GM04503 (cell line): ENCODE data around the gene ELP4.

Experiments
- DNase-seq: peaks from one replicate; pipeline ENCODE4 v3.0.0-alpha.2; 2012; ENCODE audit warnings: low read depth

The ELP4 gene

DNA sequence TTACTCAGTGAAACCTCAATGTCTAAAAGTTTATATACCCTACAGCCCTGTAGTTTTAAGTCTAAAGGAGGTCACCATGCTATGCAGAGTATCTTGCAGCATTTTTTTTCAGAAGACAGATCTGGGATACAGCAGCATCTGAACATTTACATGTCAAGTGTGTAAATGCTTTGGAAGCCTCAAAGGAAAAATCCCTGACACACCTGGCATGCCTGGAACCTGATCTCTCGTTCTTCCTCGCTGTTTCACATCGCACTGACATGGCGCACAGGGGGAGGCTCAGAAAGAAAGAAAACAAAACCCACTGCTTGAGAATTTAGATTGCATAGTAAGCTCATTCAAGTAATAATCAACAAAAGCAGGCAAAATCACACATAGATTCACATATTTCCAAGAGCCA is 270.5 kb downstream of the ELP4 start:
- DNase-seq = no peak

- no peak for DNase-seq
Measured at GRCh38 chr11:31780480-31780971, 271.0 kb downstream of the ELP4 start.

DNA sequence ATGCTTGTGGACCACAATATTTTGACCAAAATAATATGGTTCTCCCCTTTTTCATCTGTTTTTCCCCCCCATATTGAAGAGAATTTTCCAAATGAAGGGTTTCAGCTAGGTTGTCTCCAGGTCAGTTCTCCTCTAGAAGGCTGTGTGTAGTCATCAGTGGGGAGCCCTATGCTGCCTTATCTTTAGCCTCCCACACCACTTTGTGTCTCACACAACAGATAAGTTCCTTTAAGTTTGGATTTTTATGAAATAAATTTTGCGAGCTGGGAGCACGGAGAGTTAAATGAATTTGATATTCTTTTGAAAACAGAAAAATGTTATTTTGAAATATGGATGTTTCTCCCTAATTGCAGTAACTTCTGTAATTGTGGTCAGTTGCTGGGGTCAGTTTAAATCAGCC is 272.7 kb downstream of the ELP4 start:
- DNase-seq = no peak

GRCh38 chr11:31783252-31783651 is 273.7 kb downstream of the ELP4 start:
- DNase-seq = no peak

DNA sequence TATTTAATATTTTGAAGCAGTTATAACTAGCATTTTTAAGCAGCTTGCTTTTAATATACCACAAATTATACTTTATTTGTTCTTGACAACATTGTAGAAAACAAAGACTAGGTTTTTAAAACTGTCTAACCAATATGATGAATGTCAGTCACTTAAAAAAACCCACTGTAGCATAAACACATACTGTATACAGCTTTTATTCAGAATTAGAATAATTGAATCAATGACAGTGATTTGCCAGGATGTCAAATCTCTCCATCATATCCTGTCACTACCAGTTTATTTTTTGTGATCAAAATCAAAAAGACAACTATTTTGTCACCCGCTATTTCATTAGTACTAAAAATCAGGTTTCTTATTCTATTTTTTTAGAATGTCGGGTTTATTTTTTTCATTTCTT is 275.0 kb downstream of the ELP4 start:
- no peak for DNase-seq

GRCh38 chr11:31786996-31787685 is 277.6 kb downstream of the ELP4 start:
- no peak for DNase-seq

GRCh38 chr11:31788085-31788484 is 278.5 kb downstream of the ELP4 start:
- DNase-seq = no peak

GRCh38 chr11:31790649-31791048 is 281.1 kb downstream of the ELP4 start:
- no peak for DNase-seq

GRCh38 chr11:31792036-31792435 is 282.5 kb downstream of the ELP4 start:
- no peak for DNase-seq

DNA sequence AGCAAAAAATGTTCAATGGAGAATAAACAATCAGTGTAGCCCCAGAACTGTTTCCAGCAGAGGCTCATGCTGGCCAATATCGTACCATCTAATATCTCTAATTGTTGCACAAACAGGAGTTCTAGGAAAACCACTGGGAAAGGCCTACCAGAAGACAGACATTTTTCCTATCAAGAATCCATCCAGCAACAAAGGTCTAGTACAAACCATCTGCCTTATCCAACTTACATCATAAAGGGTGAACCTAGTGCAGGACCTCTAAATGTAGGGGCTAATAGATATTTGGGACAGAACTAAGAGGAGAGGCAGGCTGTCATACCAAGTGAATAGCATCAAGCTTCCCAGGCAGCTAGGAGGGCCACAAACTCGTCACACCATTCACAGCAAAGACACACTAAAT is 282.9 kb downstream of the ELP4 start:
- no peak for DNase-seq

DNA sequence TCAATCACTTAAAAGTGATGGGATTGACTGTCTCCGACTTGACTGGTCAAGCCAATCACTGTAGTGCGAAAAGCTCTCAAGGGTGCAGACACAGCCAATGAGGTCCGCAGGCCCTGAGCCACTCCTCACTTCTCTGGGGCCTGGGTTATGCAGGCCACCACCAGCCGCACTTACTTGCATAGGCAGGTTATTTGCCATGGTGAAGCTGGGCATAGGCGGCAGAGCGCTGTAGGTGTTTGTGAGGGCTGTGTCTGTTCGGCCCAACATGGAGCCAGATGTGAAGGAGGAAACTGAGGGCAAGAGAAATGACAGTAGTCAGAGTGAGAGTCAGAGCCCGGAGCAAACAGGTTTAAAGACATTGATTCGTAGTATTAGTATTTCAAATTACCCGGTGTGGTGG is 283.7 kb downstream of the ELP4 start:
- no peak for DNase-seq

GRCh38 chr11:31794548-31794947 is 285.0 kb downstream of the ELP4 start:
- DNase-seq = no peak

DNA sequence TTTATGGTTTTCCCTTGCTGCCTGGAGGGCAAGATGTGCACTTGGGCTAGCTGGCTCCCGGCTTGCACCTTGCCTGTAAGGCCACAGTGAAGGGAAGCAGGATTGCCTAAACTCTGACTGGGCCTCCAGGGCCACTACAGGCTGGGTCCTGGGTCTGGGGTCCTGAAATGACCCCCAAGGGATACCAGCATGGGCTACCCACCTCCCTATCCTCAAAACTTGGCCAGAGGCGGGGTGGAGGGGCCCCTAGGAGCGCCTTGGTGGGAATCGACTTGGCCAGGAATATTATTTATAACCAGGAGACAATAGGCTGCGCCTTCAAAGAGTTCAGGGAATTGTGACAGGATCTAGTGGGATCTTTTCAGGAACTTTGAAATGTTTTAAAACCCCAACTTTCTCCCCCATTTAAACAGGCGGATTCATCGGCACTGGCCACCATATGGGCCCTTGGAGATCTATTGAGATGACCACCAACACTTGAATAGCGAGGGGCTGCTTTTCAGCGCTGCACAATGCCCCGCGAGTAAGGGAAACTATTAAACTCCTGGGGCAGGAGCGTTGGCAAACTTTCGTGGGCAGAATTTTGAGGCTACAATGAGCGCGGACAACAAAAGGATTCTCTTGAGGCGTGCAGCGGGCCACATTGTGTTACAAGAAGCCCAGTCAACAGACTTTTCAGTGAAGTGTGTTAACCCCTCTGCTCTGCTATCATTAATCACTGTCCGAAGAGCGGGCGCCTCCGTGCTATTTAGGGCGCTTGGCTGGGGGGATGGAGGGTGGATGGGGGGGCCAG is 286.3 kb downstream of the ELP4 start:
- DNase-seq = no peak

- no peak for DNase-seq
Measured at GRCh38 chr11:31796499-31797189, 287.1 kb downstream of the ELP4 start.

DNA sequence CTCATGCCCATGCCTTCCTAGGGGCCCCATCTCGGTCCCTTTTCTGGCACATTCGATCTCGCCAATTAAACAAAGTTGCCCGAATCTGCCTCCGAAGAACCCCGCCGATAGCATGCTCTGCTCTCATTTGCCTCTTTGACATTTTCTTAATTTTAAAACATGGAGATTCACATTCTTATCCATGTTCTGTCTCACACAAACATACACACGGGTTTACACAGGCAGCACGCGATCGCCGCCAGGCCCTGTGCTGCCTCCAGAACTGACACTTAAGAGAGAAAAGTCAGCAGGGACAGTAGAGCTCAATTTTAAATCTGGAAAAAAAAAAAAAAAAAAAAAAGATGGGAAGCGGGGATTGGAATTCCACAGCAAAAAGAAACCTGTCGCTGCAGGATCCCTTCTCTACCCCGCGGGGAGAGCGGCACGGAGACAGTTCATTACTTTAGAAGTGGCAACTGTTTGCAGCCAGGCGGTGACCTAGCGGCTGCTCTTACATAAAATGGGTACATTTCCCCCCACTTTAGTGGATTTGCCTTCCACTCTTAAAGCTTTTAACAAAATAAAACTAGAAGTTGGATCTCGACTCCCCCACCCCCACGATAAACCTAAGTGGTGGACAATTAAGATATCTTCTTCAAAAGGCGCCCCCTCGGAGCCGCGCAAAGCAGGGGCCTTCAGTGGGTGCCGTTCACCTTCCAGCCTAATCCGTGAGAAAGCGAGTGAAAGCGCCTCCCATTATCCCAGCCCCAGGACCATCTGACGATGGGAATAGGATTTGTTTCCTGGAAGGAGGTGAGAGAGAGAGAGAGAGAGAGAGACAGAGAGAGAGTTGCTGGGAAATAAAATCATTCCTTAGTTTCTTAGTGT is 287.9 kb downstream of the ELP4 start:
- DNase-seq = no peak

GRCh38 chr11:31798057-31798553 is 288.5 kb downstream of the ELP4 start:
- DNase-seq = no peak

- DNase-seq = no peak
Measured at GRCh38 chr11:31798554-31799434, 289.2 kb downstream of the ELP4 start.

- DNase-seq = no peak
Measured at GRCh38 chr11:31799435-31800397, 290.1 kb downstream of the ELP4 start.
